HEK293T (cell line): ENCODE results near the gene PLA2G2A.

Experiments used
- BHLHE40 ChIP-seq: fragments of 450-650 bp; IDR thresholded peaks from 2 replicates; pipeline ENCODE4 v1.6.1; 2016; ENCODE audit warnings: mild to moderate bottlenecking, moderate library complexity, borderline replicate concordance
- CTBP1 ChIP-seq: fragments of 450-650 bp; IDR thresholded peaks from 2 replicates; pipeline ENCODE4 v1.6.1; 2016; ENCODE audit warnings: borderline replicate concordance
- ELF4 ChIP-seq: fragments of 450-650 bp; IDR thresholded peaks from 2 replicates; pipeline ENCODE4 v1.6.1; 2017; ENCODE audit warnings: antibody characterized with exemption
- FOXA1 ChIP-seq: fragments of 450-650 bp; IDR thresholded peaks from 2 replicates; pipeline ENCODE4 v1.6.1; 2016; ENCODE audit warnings: mild to moderate bottlenecking
- FOXK2 ChIP-seq: fragments of 450-650 bp; IDR thresholded peaks from 2 replicates; pipeline ENCODE4 v1.6.1; 2016; ENCODE audit warnings: mild to moderate bottlenecking
- FOXM1 ChIP-seq: fragments of 450-650 bp; IDR thresholded peaks from 2 replicates; pipeline ENCODE4 v1.6.1; 2017; ENCODE audit warnings: mild to moderate bottlenecking, borderline replicate concordance
- HDGF ChIP-seq: fragments of 450-650 bp; IDR thresholded peaks from 2 replicates; pipeline ENCODE4 v1.6.1; 2017; ENCODE audit warnings: antibody characterized with exemption, borderline replicate concordance
- SP1 ChIP-seq: fragments of 450-650 bp; IDR thresholded peaks from 2 replicates; pipeline ENCODE4 v1.6.1; 2017
- SUZ12 ChIP-seq: fragments of 450-650 bp; IDR thresholded peaks from 2 replicates; pipeline ENCODE4 v1.6.1; 2016; ENCODE audit warnings: mild to moderate bottlenecking
- TARDBP ChIP-seq: fragments of 450-650 bp; IDR thresholded peaks from 2 replicates; pipeline ENCODE4 v1.6.1; 2016
- ZNF384 ChIP-seq: fragments of 450-650 bp; IDR thresholded peaks from 2 replicates; pipeline ENCODE4 v1.6.1; 2016
- TF ChIP-seq, protein P1 (sequence below): fragments of 450-650 bp; IDR thresholded peaks from 2 replicates; pipeline ENCODE4 v1.6.1; 2016

- TF ChIP-seq SP1 = no peak
- no peak for TF ChIP-seq FOXA1
- no peak for TF ChIP-seq SUZ12
- no peak for TF ChIP-seq BHLHE40
- no peak for TF ChIP-seq ZNF384
- TF ChIP-seq TARDBP = no peak
- TF ChIP-seq, protein P1, sequence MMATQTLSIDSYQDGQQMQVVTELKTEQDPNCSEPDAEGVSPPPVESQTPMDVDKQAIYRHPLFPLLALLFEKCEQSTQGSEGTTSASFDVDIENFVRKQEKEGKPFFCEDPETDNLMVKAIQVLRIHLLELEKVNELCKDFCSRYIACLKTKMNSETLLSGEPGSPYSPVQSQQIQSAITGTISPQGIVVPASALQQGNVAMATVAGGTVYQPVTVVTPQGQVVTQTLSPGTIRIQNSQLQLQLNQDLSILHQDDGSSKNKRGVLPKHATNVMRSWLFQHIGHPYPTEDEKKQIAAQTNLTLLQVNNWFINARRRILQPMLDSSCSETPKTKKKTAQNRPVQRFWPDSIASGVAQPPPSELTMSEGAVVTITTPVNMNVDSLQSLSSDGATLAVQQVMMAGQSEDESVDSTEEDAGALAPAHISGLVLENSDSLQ = no peak
- no peak for TF ChIP-seq HDGF
- no peak for TF ChIP-seq FOXK2
- no peak for TF ChIP-seq FOXM1
- TF ChIP-seq CTBP1 = no peak
- TF ChIP-seq ELF4 = no peak
Observed at GRCh38 chr1:19979494-19979977, at the start of gene PLA2G2A.
